Endodermal cell (in vitro differentiated cells): ENCODE measurements around the gene TIGD1. TPM values are rescaled to one million over a fixed set of nuclear protein-coding genes. Genes with fewer than 3 reads are reported as not detected.
A peak's percentile ranks its signal among the peaks of the same experiment; 100 is the strongest.

Source experiments
- DNase-seq: peaks from one replicate; pipeline ENCODE4 v3.0.0-alpha.2; 2017
- H3K27ac ChIP-seq: 2 replicates; pipeline ENCODE4 v1.5.1; 2013; ENCODE audit warnings: mild to moderate bottlenecking, low read depth, low read length, moderate library complexity
- H3K27me3 ChIP-seq: 2 replicates; pipeline ENCODE4 v1.6.1; 2013; ENCODE audit warnings: mild to moderate bottlenecking, low read length, moderate library complexity; ENCODE audit not compliant: insufficient read depth, control insufficient read depth, poor library complexity, severe bottlenecking
- H3K36me3 ChIP-seq: 2 replicates; pipeline ENCODE4 v1.7.0; 2013; ENCODE audit warnings: mild to moderate bottlenecking, low read length, moderate library complexity; ENCODE audit not compliant: control insufficient read depth, insufficient read depth
- H3K4me1 ChIP-seq: one replicate; pipeline ENCODE4 v1.7.0; 2013; ENCODE audit warnings: low read length; ENCODE audit not compliant: control insufficient read depth, insufficient read depth
- H3K4me3 ChIP-seq: 2 replicates; pipeline ENCODE4 v1.5.1; 2013; ENCODE audit warnings: mild to moderate bottlenecking, low read length, moderate library complexity
- H3K9ac ChIP-seq: 2 replicates; pipeline ENCODE4 v1.6.1; 2013; ENCODE audit warnings: mild to moderate bottlenecking, low read length, moderate library complexity; ENCODE audit not compliant: poor library complexity, severe bottlenecking; ENCODE audit errors: extremely low read depth
- H3K9me3 ChIP-seq: 2 replicates; pipeline ENCODE4 v1.6.1; 2013; ENCODE audit warnings: mild to moderate bottlenecking, low read length, moderate library complexity; ENCODE audit not compliant: control insufficient read depth
- H3K27ac Mint-ChIP-seq: 2 replicates; pipeline ENCODE4 v1.8.0; 2020; ENCODE audit warnings: mixed read lengths
- H3K27me3 Mint-ChIP-seq: 2 replicates; pipeline ENCODE4 v1.8.0; 2021; ENCODE audit warnings: mild to moderate bottlenecking, mixed read lengths; ENCODE audit not compliant: insufficient read depth
- H3K36me3 Mint-ChIP-seq: 2 replicates; pipeline ENCODE4 v1.8.0; 2020; ENCODE audit warnings: low read depth, mixed read lengths
- H3K4me1 Mint-ChIP-seq: 2 replicates; pipeline ENCODE4 v1.8.0; 2020; ENCODE audit warnings: mixed read lengths
- H3K4me3 Mint-ChIP-seq: 2 replicates; pipeline ENCODE4 v1.8.0; 2020; ENCODE audit warnings: mild to moderate bottlenecking, moderate library complexity, mixed read lengths
- H3K9me3 Mint-ChIP-seq: 2 replicates; pipeline ENCODE4 v1.8.0; 2020; ENCODE audit warnings: mild to moderate bottlenecking, mixed read lengths
- WGBS, 2 experiments: methylation state at CpG; one replicate each; pipeline versions ENCODE4 v1.1.5 to v1.1.7; 2013; ENCODE audit warnings: missing lambda C conversion rate in 2 of 2, mixed read lengths in 1 of 2; ENCODE audit not compliant: insufficient coverage in 1 of 2, insufficient read length in 1 of 2; 5-methylcytosine and 5-hydroxymethylcytosine counted together
- total RNA-seq, 2 donors: library from RNA; stranded (reverse); fragmentation: NEBNext Ultra II Directional in 1 of 2; extraction: Animal tissue kit (Norgen Biotek cat#: 25700) in 1 of 2; gene quantifications; 2 replicates in 1 of 2; 3 replicates in 1 of 2; pipeline ENCODE4 v1.2.1, GENCODE V29; 2021
- TF ChIP-seq, protein P1 (sequence below): fragments of 200-600 bp; sonication (generic); conservative IDR thresholded peaks from 2 replicates; pipeline ENCODE4 v1.5.0; 2021; ENCODE audit warnings: antibody characterized with exemption, mild to moderate bottlenecking

The TIGD1 gene
- total RNA-seq, 2 donors from 2014 or later = 6.5 to 6.7 TPM

- 89 to 100% methylated on average over 3 to 6 of the region's 7 CpGs for WGBS, 2 experiments
- no peaks in the 10 kb centered on the region for H3K36me3 ChIP-seq
- H3K9ac ChIP-seq = no peak overlapping the region
- H3K4me3 ChIP-seq = no peak overlapping the region
- H3K27ac ChIP-seq = no peak overlapping the region
- Mint-ChIP-seq H3K27ac (no peak overlapping the region), H3K9me3 (no peaks in the 10 kb centered on the region), H3K4me3 (no peak overlapping the region), H3K27me3 (no peaks in the 10 kb centered on the region), H3K36me3 (peaks cover 1% of the 10 kb centered on the region), H3K4me1 (no peaks in the 10 kb centered on the region)
- H3K27me3 ChIP-seq = no peaks in the 10 kb centered on the region
- no peaks in the 10 kb centered on the region for H3K4me1 ChIP-seq
- TF ChIP-seq, protein P1, sequence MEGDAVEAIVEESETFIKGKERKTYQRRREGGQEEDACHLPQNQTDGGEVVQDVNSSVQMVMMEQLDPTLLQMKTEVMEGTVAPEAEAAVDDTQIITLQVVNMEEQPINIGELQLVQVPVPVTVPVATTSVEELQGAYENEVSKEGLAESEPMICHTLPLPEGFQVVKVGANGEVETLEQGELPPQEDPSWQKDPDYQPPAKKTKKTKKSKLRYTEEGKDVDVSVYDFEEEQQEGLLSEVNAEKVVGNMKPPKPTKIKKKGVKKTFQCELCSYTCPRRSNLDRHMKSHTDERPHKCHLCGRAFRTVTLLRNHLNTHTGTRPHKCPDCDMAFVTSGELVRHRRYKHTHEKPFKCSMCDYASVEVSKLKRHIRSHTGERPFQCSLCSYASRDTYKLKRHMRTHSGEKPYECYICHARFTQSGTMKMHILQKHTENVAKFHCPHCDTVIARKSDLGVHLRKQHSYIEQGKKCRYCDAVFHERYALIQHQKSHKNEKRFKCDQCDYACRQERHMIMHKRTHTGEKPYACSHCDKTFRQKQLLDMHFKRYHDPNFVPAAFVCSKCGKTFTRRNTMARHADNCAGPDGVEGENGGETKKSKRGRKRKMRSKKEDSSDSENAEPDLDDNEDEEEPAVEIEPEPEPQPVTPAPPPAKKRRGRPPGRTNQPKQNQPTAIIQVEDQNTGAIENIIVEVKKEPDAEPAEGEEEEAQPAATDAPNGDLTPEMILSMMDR = no peak
- H3K9me3 ChIP-seq = no peaks in the 10 kb centered on the region
- no peak for DNase-seq
Measured at GRCh38 chr2:232593982-232594381, 43.6 kb upstream of the TIGD1 start.

- Histone ChIP-seq H3K4me3 (no peak overlapping the region), H3K9ac (no peak overlapping the region), H3K36me3 (no peaks in the 10 kb centered on the region), H3K27ac (no peak overlapping the region), H3K27me3 (no peaks in the 10 kb centered on the region), H3K9me3 (no peaks in the 10 kb centered on the region), H3K4me1 (no peaks in the 10 kb centered on the region)
- DNase-seq = no peak
- TF ChIP-seq, protein P1 = peak; percentile 22
- Mint-ChIP-seq H3K9me3 (no peaks in the 10 kb centered on the region), H3K27ac (no peak overlapping the region), H3K36me3 (peaks cover 1% of the 10 kb centered on the region), H3K4me3 (no peak overlapping the region), H3K4me1 (no peaks in the 10 kb centered on the region), H3K27me3 (no peaks in the 10 kb centered on the region)
- WGBS, 2 experiments = 94 to 100% methylated on average over 1 to 3 of the region's 3 CpGs
Measured at GRCh38 chr2:232592772-232593395, 42.5 kb upstream of the TIGD1 start.

GRCh38 chr2:232588680-232589585 is 38.6 kb upstream of the TIGD1 start:
- Histone ChIP-seq H3K9ac (no peak overlapping the region), H3K4me1 (no peaks in the 10 kb centered on the region), H3K27me3 (no peaks in the 10 kb centered on the region), H3K27ac (no peak overlapping the region), H3K4me3 (no peak overlapping the region), H3K9me3 (no peaks in the 10 kb centered on the region), H3K36me3 (no peaks in the 10 kb centered on the region)
- WGBS, 2 experiments = 92 to 98% methylated on average over 14 to 18 of the region's 18 CpGs
- Mint-ChIP-seq H3K27me3 (no peaks in the 10 kb centered on the region), H3K27ac (no peak overlapping the region), H3K36me3 (peaks cover 9% of the 10 kb centered on the region), H3K9me3 (no peaks in the 10 kb centered on the region), H3K4me1 (no peaks in the 10 kb centered on the region), H3K4me3 (no peak overlapping the region)
- TF ChIP-seq, protein P1 = no peak
- DNase-seq = no peak
